Stimulated activated CD8-positive, alpha-beta memory T cell treated with anti-CD3 and anti-CD28 coated beads, Interleukin-15, amount 100 ng/mL, for 48 hours (primary cell): ENCODE measurements around the gene GTF3C5.
A peak's percentile ranks its signal among the peaks of the same experiment; 100 is the strongest.
"Not testable (repeated sequence)": the region's sequence is repeated elsewhere in the genome, so short reads cannot be mapped to it uniquely, and the experiment has no call there.

Source experiments
- DNase-seq, 2 donors: peaks; one replicate each; pipeline ENCODE4 v3.0.0-alpha.2; 2020; ENCODE audit warnings: low read depth in 2 of 2

Gene GTF3C5

DNA sequence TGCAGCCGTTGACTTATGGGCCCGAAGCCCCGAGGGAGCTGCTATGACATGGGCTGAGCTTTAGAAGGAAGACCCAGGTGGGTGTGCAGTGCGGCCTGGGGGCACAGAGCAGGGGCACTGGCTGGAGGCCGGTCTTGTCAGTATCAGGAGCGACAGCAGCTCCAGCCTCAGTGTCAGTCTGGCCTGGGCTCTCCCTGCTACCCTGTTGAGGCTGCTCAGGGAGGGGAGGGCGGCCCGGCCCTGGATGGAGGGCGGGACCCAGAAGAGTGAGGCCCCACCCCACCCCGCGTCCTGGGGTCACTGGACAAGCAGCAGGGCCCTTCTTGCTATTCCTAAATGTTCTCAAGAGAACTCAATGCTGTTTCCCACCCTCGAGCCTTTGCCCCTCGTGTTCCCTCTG lies 34.3 kb upstream of the GTF3C5 start:
- DNase-seq: no peak

DNA sequence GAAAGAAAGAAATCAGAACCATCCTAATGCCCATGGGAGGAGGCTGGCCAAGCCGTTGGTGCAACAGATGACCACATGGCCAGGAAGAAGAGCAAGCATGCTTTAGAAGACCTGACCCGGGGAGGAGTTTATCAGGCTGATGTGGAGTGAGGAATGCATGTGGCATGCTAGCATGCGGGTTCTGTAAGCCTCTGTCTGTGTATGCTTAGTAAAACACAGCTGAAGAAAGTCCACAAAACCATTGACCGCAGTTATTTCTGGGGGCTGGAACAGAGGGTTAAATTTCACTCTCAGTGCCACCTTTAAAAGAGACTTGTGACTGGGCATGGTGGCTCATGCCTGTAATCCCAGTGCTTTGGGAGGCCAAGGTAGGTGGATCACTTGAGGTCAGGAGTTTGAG lies 33.2 kb upstream of the GTF3C5 start:
- no peak for DNase-seq

DNA sequence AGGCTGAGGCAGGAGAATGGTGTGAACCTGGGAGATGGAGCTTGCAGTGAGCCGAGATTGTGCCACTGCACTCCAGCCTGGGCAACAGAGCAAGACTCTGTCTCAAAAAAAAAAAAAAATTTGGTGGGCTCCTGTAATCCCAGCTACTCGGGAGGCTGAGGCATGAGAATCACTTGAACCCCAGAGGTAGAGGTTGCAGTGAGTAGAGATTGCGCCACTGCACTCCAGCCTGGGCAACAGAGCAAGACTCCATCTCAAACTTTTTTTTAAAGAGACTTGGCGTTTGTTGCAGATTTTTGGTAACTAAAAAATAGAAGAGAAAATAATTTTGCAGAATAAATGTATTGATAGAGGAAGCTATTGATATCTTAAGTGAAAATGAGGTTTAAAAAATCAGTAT lies 32.6 kb upstream of the GTF3C5 start:
- DNase-seq: not testable (repeated sequence)

DNA sequence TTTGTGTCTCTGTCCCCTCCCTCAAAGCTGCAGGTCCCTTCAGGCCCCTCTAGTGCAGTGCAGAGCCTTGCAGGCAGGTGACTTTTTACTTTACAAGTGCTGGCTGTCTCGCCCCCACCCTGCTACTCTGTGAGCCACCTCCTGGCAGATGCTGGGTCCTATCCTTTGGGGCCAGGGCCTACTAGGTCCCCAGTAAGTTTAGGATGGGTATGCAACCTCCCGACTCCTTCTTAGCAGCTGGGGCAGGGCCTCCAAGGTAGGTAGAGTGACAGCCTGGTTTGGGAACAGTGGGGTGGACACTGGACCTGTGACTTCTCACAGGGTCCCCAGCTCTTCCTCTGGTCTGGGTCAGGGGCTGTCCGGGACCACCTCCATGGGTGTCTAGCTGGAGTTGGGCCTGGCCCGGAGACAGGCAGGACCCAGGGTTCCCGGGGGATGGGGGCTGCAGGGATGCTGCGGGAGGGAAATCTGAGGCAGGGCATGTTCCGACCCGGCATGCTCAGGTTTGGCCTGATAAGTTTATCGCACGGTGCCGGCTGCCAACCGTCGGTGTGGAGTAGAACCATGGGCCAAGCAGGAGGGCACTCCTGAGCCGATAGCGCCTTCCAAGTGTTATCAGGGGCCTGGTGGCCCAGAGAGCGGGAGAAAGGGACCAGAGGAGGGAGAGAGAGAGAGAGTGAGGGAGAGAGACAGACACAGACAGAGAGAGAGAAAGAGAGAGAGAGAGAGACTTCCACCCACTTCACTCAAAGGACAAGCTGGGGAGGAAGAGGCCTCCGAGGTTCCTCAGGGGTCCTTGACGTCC lies 31.8 kb upstream of the GTF3C5 start:
- DNase-seq: no peak

DNA sequence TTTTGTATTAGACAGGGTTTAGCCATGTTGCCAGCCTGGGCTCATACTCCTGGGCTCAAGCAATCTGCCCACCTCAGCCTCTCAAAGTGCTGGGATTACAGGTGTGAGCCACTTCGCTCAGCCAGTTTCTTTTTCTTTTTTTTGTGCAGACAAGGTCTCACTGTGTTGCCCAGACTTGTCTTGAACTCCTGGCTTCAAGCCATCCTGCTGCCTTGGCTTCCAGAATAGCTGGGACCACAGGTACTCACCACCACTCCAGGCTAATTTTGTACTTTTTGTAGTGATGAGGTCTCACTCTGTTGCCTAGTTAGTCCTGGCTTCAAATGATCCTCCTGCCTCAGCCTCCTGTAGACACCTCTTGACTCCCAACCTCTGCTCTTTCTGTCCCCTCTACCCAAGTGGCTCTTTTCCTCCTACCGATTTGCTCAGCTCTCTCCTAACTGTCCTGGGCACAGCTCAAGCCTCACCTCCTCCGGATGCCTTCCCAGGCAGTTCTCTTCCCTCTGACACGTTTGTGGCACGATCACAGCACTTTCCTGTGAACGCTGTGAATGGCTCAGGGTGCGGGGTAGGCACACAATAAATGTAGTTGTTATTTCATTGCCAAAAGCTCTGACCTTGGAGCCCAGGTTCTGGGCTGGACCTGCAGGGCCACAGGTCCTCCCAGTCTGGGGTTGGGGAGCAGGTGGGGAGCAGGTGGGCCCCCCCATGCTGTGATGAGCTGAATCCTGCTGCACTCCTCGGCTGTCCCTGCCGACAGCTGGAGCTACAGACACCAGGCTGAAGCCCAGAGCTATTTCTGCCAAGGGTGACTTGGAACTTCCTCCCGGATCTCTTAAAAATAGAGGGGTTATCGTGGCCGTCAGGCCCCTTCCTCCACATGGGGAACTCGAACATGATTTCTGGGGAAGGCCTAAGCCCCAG lies 28.4 kb upstream of the GTF3C5 start:
- DNase-seq: no peak

DNA sequence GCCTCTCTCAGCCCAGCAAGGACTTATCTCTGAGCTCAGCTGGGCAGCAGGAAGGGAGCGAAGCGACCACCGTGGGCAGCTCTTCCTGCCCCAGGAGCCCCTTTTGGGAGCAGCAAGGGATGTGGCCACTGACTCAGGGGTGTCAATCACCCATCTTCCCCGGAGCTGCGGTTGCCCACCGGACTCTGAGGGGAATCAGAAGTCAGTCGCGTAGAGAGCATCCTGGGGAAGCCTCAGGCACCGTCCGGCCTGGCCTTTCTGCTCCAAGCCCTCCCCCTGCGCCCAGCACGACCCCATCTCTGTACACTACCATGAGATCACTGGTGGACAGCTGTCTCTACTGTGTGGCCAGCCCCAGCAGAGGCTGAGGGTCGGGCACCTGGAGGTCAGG lies 27.7 kb upstream of the GTF3C5 start:
- DNase-seq: no peak

DNA sequence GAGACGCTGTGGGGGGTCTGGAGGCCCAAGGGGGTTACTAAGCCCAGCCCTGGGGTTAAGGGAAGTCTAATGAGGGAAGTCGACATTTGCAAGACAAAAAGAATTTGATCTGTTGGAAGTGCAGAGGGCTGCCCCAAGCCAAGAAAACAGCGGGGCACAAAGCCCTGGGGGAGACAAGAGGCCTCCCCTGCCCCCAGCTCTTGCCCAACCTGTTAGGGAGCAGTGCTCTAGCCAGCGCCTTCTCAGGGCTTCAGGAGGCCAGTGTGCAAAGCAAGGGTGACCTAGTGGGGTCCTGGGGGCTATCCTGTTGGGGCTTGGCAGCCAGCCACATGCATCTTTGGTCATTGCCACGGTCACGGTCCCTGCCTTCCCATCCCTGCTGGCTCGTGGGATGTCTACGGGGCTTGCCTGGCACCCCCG lies 27.1 kb upstream of the GTF3C5 start:
- no peak for DNase-seq

DNA sequence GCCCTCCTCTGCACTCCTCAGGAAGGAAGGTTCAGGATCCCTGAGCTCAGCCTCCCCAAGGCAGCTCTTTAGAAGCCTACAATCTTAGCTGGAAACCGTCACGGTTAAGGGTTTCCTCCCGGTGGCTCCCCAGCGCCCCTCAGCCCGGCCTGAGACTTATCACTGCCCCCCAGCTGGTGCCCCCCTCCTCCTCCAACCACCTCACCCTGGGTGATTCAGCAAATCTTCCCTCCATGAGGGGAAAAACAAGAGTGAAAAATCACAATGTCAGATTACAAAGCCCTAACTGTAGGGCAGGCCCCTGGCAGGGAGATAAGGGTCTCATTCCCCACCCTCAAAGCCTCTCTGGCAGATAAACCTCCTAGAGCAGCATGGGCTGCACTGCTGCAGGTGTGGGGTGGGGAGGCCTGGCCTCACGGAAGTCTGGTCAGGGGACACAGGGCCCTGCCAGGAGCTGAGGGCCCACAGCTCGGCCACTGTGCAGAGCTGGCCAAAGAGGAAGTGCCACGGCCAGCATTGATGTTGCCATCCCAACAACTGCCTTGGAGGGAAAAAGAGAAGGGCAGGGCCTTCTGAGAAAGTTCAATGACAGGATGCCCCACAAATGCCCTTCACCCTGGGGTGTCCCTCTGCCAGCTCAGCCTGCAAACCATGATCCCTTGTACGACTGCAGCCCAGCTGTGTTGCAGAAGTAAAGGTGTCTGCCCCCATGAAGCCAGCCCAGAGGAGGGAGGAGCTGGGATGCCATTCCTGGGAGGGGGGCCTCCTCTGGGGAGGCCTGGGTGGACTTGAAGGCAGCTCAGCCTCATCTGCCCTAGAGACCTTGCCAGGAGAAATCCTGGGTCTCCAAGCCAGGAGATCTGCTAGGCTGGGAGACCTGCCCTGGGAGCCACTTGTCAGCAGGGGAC lies 26.5 kb upstream of the GTF3C5 start:
- DNase-seq: no peak

DNA sequence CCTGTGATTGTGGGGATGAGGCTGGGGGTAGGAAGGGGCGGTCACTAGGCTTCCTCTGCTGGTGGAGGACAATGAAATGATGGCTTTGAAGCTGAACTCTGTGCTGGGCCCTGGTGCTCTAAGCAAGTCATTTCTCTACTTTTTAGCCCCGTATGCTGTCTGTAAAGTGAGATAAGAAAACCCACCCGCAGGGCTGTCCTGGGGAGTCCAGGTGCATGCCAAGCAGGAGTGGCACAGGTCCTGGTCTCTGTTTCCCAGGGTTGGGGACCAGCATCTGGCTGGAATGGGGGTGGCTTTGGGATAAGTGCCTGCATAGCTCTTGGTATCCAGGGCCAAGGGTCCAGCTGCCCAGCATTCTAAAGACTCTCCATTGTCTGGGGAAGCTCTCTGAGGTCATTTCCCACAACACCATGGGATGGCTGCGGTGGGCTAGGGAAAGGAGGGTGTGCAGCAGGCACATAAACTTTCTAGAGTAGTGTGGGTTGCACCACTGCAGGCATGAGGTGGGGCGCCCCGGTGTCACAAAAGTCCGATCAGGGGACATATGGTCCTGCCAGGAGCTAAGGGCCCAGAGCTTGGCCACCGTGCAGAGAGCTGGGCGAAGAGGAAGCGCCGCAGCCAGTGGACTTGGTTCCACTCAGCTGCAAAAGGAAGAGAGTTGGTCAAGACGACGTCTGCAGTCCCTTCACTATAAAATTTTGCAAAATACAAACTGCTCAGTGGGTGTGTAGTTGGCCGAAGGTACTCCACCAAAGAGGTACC lies 25.6 kb upstream of the GTF3C5 start:
- DNase-seq: no peak

DNA sequence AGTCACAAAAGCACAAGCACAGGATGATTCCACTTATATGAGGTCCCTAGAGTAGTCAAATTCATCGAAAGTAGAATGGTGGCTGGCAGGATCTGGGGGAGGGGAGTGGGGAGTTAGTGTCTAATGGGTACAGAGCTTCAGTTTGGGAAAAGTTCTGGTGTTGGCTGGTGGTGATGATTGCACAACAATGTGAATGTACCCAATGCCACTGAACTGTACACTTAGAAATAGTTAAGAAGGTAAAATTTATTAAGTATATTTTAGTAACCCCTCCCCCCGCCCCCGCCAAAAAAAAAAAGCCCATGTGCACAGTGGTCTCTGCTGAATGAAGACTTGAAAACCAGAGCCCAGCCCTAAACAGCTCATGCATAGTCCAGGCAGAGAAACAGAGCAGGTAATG lies 24.8 kb upstream of the GTF3C5 start:
- no peak for DNase-seq

DNA sequence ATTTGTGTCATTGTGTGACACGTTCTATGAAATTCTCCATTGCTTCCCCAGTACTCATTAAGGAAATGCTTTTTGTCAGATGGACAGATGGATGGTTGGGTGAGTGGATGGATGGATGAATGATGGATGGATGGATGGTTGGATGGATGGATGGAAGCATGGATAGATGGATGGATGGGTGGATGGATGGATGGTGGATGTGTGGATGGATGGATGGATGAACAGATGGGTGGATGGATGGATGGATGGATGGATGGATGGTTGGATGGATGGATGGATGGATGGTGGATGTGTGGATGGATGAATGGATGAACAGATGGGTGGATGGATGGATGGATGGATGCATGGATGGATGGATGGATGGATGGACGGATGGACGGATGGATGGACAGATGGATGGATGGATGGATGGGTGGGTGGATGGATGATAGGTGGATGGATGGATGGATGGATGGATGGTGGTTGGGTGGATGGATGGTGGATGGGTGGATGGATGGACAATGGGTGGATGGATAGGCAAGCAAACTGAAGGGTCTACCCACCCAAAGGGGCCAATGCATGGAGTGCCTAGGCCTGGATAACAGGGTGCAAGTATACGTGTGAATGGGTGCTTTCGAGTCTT lies 24.0 kb upstream of the GTF3C5 start:
- DNase-seq: no peak

DNA sequence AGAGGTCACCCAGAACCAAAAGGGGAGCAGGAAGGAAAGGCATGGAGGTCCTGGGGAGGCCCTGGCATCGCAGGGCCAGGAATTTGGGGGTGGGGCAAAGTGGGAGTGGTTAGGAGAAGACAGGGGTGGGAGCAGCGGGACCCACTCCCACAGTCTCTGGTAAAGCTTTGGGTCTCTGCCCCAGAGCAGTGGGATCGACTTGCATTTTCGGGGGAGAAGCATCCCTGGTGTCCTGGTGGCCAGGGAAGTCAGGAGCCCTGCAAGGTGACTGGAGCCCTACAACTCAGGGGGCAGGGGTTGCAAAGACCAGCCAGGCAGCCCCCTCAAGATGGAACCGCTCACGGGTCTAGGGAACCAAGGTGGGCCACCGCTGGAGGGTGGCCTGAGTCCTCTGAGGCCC lies 22.4 kb upstream of the GTF3C5 start:
- no peak for DNase-seq

DNA sequence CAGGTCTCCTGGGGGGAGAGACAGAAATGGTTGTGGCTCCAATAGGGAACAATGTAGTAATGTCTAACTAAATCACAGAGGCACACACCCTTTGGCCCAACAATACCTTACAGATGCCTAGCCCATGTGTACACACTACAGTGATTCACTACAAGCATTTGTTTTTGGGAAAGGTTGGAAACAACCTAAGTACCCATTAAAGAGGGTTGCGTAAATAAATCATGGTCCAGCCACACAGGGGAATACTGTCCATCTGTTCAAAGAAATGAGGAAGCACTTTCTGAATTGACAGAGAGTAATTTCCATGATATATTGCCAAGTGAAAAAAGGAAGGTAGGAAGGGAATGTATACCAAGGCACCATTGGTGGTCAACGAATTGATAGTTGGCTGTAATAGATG lies 22.0 kb upstream of the GTF3C5 start:
- no peak for DNase-seq

DNA sequence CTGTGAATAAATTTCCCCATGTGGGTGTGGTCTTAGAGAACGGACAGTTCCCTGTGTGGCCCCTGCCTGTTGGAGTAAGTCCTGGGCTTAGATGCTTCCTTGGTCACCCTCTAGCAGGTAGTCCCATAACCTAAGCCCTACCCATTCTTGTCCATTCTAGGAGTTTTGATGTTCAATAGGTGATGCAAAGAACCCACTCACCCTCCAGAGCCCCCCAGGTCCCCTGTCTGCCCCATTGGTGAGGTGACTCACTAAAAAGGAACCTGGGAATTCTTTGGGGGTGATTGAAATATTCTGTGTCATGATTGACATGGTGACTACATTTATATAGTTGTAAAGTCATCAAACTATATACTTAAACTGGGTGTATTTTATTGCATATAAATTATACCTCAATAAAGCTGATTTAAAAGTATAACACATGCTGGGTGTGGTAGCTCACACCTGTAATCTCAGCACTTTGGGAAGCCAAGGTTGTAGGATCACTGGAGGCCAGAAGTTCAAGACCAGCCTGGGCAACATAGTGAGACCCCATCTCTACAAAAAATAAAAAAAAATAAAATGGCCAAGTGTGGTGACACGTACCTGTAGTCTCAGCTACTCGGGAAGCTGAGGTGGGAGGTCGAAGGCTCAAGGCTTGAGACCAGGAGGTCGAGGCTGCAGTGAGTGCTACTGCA lies 20.8 kb upstream of the GTF3C5 start:
- no peak for DNase-seq

DNA sequence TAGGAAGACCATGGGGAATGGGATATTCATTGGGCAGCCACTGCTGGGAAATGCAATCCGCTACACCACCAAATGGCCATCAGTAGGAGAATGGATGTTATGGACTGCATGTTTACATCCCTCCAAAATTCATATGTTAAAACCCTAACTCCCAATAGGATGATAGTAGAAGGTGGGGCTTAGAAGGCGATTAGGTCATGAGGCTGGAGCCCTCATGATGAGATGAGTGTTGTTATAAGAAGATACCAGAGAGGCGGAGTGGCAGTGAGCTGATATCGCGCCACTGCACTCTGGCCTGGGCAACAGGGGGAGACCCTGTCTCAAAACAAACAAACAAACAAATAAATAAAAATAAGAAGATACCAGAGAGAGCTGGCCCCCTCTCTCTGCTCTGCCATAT lies 16.1 kb upstream of the GTF3C5 start:
- no peak for DNase-seq

DNA sequence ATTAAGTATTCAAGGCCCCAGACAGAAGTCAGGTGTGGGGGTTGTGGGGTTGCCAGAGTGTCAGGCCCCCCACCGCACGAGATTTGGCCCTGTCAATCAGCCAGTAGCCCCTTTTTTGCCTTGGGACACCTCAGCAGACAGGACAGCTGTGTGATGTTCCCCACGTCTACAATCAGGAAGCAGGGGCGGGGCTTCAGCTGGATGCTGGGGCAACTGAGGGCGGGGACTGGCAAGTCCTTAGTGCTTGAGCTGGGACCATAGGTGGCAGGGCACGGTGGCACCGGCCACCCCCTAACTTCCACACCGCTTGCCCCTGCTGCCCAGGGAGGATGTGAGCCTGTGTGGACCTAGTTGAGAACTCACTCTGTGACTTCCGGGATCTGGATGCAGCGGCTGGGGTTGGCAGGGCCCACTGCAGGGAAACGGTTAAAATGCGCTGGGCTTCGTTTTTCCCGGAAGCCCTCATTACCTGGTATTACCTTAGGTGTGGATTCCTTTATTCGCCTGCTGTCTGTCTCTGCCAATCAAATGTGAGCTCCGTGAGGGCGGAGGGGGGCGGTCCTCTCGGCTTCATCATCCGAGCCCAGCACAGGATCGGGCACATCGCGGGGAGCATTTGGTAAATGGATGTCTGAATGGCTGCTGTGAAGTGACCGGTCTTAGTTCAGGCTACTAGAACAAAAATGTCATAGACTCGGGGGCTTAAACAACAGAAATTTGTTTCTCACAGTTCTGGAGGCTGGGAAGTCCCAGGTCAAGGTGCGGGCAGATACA lies 7.5 kb upstream of the GTF3C5 start:
- peak; percentile 27 to 37 for DNase-seq

DNA sequence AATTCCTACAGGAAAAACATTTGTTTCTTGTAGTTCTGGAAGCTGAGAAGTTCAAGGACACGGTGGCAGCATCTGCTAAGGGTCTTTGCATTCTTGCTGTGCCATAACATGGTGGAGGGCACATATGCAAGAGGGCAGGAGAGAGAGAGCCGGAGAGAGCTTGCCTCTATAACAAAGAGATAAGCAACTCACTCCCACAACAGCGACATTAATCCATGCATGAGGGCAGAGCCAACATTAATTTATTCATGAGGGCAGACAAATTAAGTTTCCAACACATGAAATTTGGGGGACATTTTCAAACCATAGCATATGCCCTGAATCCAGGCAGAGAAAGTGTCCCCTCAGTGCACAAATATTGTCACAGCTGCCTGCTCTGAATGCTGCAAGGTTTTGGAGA lies 4.4 kb upstream of the GTF3C5 start:
- no peak for DNase-seq

DNA sequence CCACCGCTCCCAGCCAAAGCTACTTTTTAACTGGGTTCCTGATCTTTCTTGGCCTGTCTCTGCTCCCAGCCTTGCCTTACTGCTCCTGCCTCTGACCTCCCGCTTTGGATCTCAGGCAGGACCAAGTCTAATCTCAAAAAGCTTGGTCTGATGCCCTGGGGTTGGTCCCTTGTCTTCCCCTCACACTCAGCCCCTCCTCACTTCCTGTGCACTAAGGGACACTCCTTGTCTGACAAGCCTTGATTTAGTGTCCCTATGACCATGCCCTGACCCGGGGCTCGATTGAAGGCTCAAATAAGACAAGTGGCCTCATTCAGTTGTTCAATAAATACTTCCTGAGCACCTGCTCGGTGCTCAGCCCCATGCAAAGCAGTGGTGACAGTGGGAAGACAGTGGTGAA lies 3.7 kb upstream of the GTF3C5 start:
- DNase-seq: no peak

DNA sequence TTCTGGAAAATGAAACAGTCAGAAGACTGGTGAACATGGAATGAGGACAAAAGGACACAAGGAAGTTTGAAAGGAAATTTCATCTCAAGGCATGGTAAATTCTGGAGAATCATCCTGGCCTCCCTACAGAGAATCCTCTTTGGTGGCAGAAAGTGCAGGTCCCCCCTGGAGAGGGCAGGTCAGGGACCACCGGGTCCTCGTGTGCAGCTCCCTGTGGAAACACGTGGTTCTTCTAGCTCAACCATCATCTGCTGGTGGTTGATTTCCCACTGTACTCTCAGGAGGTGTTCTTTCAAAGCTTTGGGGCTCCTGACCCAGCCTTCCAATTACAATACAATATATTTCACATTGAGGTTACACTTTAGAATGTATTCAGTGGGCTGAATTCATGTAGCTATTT lies 2.6 kb upstream of the GTF3C5 start:
- no peak for DNase-seq

DNA sequence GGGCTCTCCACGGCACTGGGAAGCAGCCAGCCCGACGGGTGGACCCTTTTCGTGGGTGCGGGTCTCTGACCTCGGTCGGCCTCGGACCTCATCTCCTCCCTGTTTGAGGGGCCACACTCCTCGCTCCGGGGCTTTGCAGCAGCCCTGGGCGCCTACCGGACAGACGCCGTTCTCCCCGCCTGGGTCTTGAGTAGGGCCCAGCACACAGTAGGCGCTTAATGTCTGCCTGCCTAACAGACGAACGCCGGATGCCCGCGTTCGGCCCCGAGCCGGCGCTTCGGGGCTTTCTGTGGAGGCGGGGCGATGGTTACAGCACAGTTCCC lies 842 bp upstream of the GTF3C5 start:
- DNase-seq: no peak
